OCI-LY7 (cell line): ENCODE data around the gene GAB1. TPM values are rescaled to one million over a fixed set of nuclear protein-coding genes. Genes with fewer than 3 reads are reported as not detected.

ENCODE experiments used
- BruUV-seq: library from RNA; stranded (reverse); fragments of 400-500 nt; replicated peaks from 2 replicates; lab custom pipeline; 2021; lab: Mats Ljungman, UMichigan
- CTCF ChIA-PET: fragments of 300-600 bp; sonication (Branson Sonifier 250); formaldehyde crosslinking; loops from one replicate; lab custom pipeline; 2022; ENCODE audit warnings: antibody characterized with exemption; ENCODE audit not compliant: unreplicated experiment; lab: Charles Lee
- POLR2A ChIA-PET: fragments of 300-600 bp; sonication (Branson Sonifier 250); formaldehyde crosslinking; loops from one replicate; lab custom pipeline; 2022; ENCODE audit warnings: antibody characterized with exemption; lab: Charles Lee
- DNase-seq: peaks from one replicate; pipeline ENCODE4 v3.0.0-alpha.2; 2015; ENCODE audit warnings: low spot score
- H2AFZ ChIP-seq: fragments of 200-600 bp; sonication (generic), shearing (Covaris generic); 2 replicates; pipeline ENCODE4 v1.6.1; 2014; ENCODE audit warnings: mild to moderate bottlenecking, antibody characterized with exemption, low read length, moderate library complexity
- H3K27ac ChIP-seq: fragments of 200-600 bp; sonication (generic); 2 replicates; pipeline ENCODE4 v1.5.1; 2014; ENCODE audit warnings: mixed run types, low read depth, mild to moderate bottlenecking, moderate library complexity, low read length, inconsistent platforms; ENCODE audit not compliant: poor library complexity, severe bottlenecking
- H3K36me3 ChIP-seq: fragments of 200-600 bp; sonication (generic); 2 replicates; pipeline ENCODE4 v1.6.1; 2014; ENCODE audit warnings: mild to moderate bottlenecking, antibody characterized with exemption, low read length, moderate library complexity, mixed read lengths; ENCODE audit not compliant: insufficient read depth
- H3K4me1 ChIP-seq: fragments of 200-600 bp; sonication (generic); 2 replicates; pipeline ENCODE4 v1.5.1; 2014; ENCODE audit warnings: mild to moderate bottlenecking, low read length; ENCODE audit not compliant: insufficient read depth, poor library complexity, severe bottlenecking
- H3K4me2 ChIP-seq: fragments of 200-600 bp; sonication (generic); 2 replicates; pipeline ENCODE4 v1.6.1; 2014; ENCODE audit warnings: mild to moderate bottlenecking, low read length
- H3K4me3 ChIP-seq: fragments of 200-600 bp; sonication (generic); 2 replicates; pipeline ENCODE4 v1.5.1; 2014; ENCODE audit warnings: mild to moderate bottlenecking, low read depth, low read length; ENCODE audit not compliant: poor library complexity, severe bottlenecking
- H3K79me2 ChIP-seq: fragments of 200-600 bp; sonication (generic); 2 replicates; pipeline ENCODE4 v1.6.1; 2016; ENCODE audit warnings: low read depth, mild to moderate bottlenecking, low read length, moderate library complexity, mixed read lengths; ENCODE audit not compliant: insufficient read depth
- H3K9me2 ChIP-seq: fragments of 200-600 bp; sonication (generic); 2 replicates; pipeline ENCODE4 v1.6.1; 2016; ENCODE audit warnings: mild to moderate bottlenecking, low read length, mixed read lengths; ENCODE audit not compliant: insufficient read depth
- H3K9me3 ChIP-seq: fragments of 200-600 bp; sonication (generic); 2 replicates; pipeline ENCODE4 v1.6.1; 2014; ENCODE audit warnings: mild to moderate bottlenecking, mixed run types, low read length, mixed read lengths
- H4K20me1 ChIP-seq: fragments of 200-600 bp; sonication (generic); 2 replicates; pipeline ENCODE4 v1.6.1; 2014; ENCODE audit warnings: mild to moderate bottlenecking, antibody characterized with exemption, low read length, moderate library complexity, mixed read lengths; ENCODE audit not compliant: insufficient read depth
- EZH2phosphoT487 ChIP-seq: fragments of 200-600 bp; sonication (generic); IDR thresholded peaks from 2 replicates; pipeline ENCODE4 v1.6.1; 2018; ENCODE audit warnings: low read depth, borderline replicate concordance, mild to moderate bottlenecking, mixed run types, antibody characterized with exemption, low read length, moderate library complexity, mixed read lengths
- intact Hi-C: fragments of 100-400 bp; cut with micrococcal nuclease; formaldehyde crosslinking; loops from one replicate; pipeline ENCODE4 v1.10.0; 2022; ENCODE audit not compliant: unreplicated experiment
- total RNA-seq, 2 experiments: library from RNA; depleted of rRNA in 1 of 2; stranded (reverse); fragments of >200 nt in 1 of 2; shearing (Covaris generic) in 1 of 2; gene quantifications; 2 replicates each; pipeline ENCODE4 v1.2.3, GENCODE V29; 2014 to 2022
- TF ChIP-seq, protein P1 (sequence below): fragments of 200-600 bp; sonication (generic); conservative IDR thresholded peaks from 2 replicates; pipeline ENCODE4 v1.5.1; 2014; ENCODE audit warnings: mild to moderate bottlenecking, antibody characterized with exemption, low read length, moderate library complexity, mixed read lengths

The GAB1 gene
- total RNA-seq, 2 experiments from 2014 or later: 42.6 to 99.3 TPM

GRCh38 chr4:143306788-143307187, 29.9 kb upstream of the GAB1 start:
- ChIA-PET POLR2A (interaction anchor here (1.0 kb wide), 1 partner anchor 36 kb away, joined by 3 read pairs; no protein-coding TSS in a partner anchor), CTCF (no interaction called here)
- Histone ChIP-seq H3K4me1 (no peaks in the 10 kb centered on the region), H3K4me2 (no peak overlapping the region), H3K79me2 (no peaks in the 10 kb centered on the region), H3K27ac (no peak overlapping the region), H4K20me1 (no peaks in the 10 kb centered on the region), H3K36me3 (no peaks in the 10 kb centered on the region), H2AFZ (peak overlapping the region; percentile 20; the same call in 1 of the 2 replicates), H3K9me3 (no peaks in the 10 kb centered on the region), H3K4me3 (no peak overlapping the region), H3K9me2 (no peaks in the 10 kb centered on the region)
- no TSS peak for BruUV-seq
- DNase-seq: no peak
- TF ChIP-seq EZH2phosphoT487: no peak
- TF ChIP-seq, protein P1, sequence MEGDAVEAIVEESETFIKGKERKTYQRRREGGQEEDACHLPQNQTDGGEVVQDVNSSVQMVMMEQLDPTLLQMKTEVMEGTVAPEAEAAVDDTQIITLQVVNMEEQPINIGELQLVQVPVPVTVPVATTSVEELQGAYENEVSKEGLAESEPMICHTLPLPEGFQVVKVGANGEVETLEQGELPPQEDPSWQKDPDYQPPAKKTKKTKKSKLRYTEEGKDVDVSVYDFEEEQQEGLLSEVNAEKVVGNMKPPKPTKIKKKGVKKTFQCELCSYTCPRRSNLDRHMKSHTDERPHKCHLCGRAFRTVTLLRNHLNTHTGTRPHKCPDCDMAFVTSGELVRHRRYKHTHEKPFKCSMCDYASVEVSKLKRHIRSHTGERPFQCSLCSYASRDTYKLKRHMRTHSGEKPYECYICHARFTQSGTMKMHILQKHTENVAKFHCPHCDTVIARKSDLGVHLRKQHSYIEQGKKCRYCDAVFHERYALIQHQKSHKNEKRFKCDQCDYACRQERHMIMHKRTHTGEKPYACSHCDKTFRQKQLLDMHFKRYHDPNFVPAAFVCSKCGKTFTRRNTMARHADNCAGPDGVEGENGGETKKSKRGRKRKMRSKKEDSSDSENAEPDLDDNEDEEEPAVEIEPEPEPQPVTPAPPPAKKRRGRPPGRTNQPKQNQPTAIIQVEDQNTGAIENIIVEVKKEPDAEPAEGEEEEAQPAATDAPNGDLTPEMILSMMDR: no peak
- intact Hi-C loops: no loop called here

DNA sequence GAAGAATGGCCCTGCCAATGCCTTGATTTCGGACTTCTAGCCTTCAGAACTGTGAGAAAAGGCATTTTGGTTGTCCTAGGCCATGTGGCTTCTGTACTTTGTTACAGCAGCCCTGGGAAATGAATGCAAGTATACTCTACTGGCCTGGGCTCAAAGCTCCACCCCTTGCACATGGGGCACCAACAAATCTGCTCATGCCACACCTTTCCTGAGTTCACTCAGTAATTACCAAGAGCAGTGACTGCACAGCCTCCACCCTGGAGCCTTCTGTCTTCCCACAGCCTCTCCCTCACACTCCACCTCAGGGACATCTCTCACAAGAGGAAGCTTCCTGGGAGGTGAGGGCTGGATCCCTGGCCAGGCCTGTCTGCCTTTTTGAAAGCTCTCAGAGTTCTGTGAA, 29.1 kb upstream of the GAB1 start:
- Histone ChIP-seq H3K4me1 (no peaks in the 10 kb centered on the region), H3K9me3 (no peaks in the 10 kb centered on the region), H2AFZ (peak overlapping the region; percentile 20), H3K9me2 (no peaks in the 10 kb centered on the region), H3K27ac (no peak overlapping the region), H3K79me2 (no peaks in the 10 kb centered on the region), H3K36me3 (no peaks in the 10 kb centered on the region), H3K4me2 (no peak overlapping the region), H3K4me3 (no peak overlapping the region), H4K20me1 (no peaks in the 10 kb centered on the region)
- BruUV-seq: no TSS peak
- TF ChIP-seq, protein P1: no peak
- TF ChIP-seq EZH2phosphoT487: no peak
- intact Hi-C loops: no loop called here
- no peak for DNase-seq
- POLR2A ChIA-PET: interaction anchor here (0.6 to 1.0 kb wide), 2 partner anchors 34 to 35 kb away, joined by 3 read pairs; no protein-coding TSS in a partner anchor
- CTCF ChIA-PET: no interaction called here

DNA sequence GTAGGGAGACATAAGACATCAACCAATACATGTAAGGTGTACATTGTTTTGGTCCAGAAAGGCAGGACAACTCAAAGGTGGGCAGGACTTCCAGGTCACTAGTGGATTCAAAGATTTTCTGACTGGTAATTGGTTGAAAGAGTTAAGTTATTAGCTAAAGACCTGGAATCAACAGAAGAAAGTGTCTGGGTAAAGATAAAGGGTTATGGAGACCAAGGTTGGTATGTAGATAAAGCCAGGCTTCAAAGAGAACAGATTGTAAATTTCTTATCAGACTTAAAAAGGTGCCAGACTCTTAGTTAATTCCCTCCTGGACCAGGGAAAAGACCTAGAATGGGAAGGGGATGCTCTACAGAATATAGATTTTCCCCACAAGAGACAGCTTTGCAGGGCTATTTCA, 28.3 kb upstream of the GAB1 start:
- no peaks in the 10 kb centered on the region for H3K36me3 ChIP-seq
- H3K27ac ChIP-seq: no peak overlapping the region
- H3K4me3 ChIP-seq: no peak overlapping the region
- no peak overlapping the region for H3K4me2 ChIP-seq
- no peaks in the 10 kb centered on the region for H3K9me2 ChIP-seq
- H2AFZ ChIP-seq: no peak overlapping the region
- no peaks in the 10 kb centered on the region for H3K4me1 ChIP-seq
- H4K20me1 ChIP-seq: no peaks in the 10 kb centered on the region
- ChIA-PET CTCF (no interaction called here), POLR2A (interaction anchor here (0.5 kb wide), 1 partner anchor 17 kb away, joined by 3 read pairs; no protein-coding TSS in a partner anchor)
- intact Hi-C loops: no loop called here
- BruUV-seq: no TSS peak
- H3K9me3 ChIP-seq: no peaks in the 10 kb centered on the region
- DNase-seq: no peak
- no peaks in the 10 kb centered on the region for H3K79me2 ChIP-seq
- TF ChIP-seq, protein P1: no peak
- TF ChIP-seq EZH2phosphoT487: no peak
